Measurements from ENCODE around the gene MEGF6. TPM values are rescaled to one million over a fixed set of nuclear protein-coding genes. Genes with fewer than 3 reads are reported as not detected.

The MEGF6 gene
- total and polyA plus RNA-seq, 9 donors: 7.7 to 26.7 (median 15.3) TPM

GRCh38 chr1:3653286-3653618 is 41.9 kb upstream of the MEGF6 start:
- 25% methylated on average over 9 of the region's 10 CpGs for WGBS (ENCODE audit: insufficient coverage)
- peaks cover 34% of the 10 kb centered on the region for H3K4me1 ChIP-seq (ENCODE audit: control insufficient read depth, insufficient read depth, low read length)

GRCh38 chr1:3652548-3653285 is 41.4 kb upstream of the MEGF6 start:
- peaks cover 34% of the 10 kb centered on the region for H3K4me1 ChIP-seq (ENCODE audit: control insufficient read depth, insufficient read depth, low read length)
- 2% methylated on average over 63 of the region's 68 CpGs for WGBS (ENCODE audit: insufficient coverage)
- no peak for DNase-seq
- H3K4me3 ChIP-seq (ENCODE audit: low read length): peak overlapping the region; percentile 28
- peaks cover 62% of the 10 kb centered on the region for H3K27me3 ChIP-seq (ENCODE audit: control insufficient read depth, insufficient read depth, low read length)
- H3K27ac ChIP-seq (ENCODE audit: low read length): no peak overlapping the region
- H3K9me3 ChIP-seq (replicated peaks; ENCODE audit: control insufficient read depth, low read depth, low read length): no peaks in the 10 kb centered on the region
- no peaks in the 10 kb centered on the region for H3K36me3 ChIP-seq (ENCODE audit: control insufficient read depth, insufficient read depth, low read length)

More at GRCh38 chr1:3653286-3653618, 41.9 kb upstream of the MEGF6 start:
- no peaks in the 10 kb centered on the region for H3K36me3 ChIP-seq (ENCODE audit: control insufficient read depth, insufficient read depth, low read length)
- H3K4me3 ChIP-seq (ENCODE audit: low read length): no peak overlapping the region
- no peaks in the 10 kb centered on the region for H3K9me3 ChIP-seq (replicated peaks; ENCODE audit: control insufficient read depth, low read depth, low read length)
- H3K27me3 ChIP-seq (ENCODE audit: control insufficient read depth, insufficient read depth, low read length): peaks cover 67% of the 10 kb centered on the region
- no peak for DNase-seq
- H3K27ac ChIP-seq (ENCODE audit: low read length): no peak overlapping the region

GRCh38 chr1:3651930-3652547 is 40.7 kb upstream of the MEGF6 start, which contains the start of gene TP73:
TSS of gene TP73 (plus strand) at chr1:3652516. CDS start at chr1:3682366, 29,850 bp downstream.
- WGBS (ENCODE audit: insufficient coverage): 0% methylated on average over 73 of the region's 80 CpGs
- H3K36me3 ChIP-seq (ENCODE audit: control insufficient read depth, insufficient read depth, low read length): peaks cover 4% of the 10 kb centered on the region
- no peak within 1 kb of the TSS for H3K27ac ChIP-seq (ENCODE audit: low read length)
- DNase-seq: peak; percentile 47
- no peaks in the 10 kb centered on the region for H3K9me3 ChIP-seq (replicated peaks; ENCODE audit: control insufficient read depth, low read depth, low read length)
- peaks cover 58% of the 10 kb centered on the region for H3K27me3 ChIP-seq (ENCODE audit: control insufficient read depth, insufficient read depth, low read length)
- peak within 1 kb of the TSS; percentile 28 for H3K4me3 ChIP-seq (ENCODE audit: low read length)
- peaks cover 34% of the 10 kb centered on the region for H3K4me1 ChIP-seq (ENCODE audit: control insufficient read depth, insufficient read depth, low read length)

- no peak overlapping the region for H3K4me3 ChIP-seq (ENCODE audit: low read length)
- peaks cover 34% of the 10 kb centered on the region for H3K4me1 ChIP-seq (ENCODE audit: control insufficient read depth, insufficient read depth, low read length)
- H3K27ac ChIP-seq (ENCODE audit: low read length): no peak overlapping the region
- H3K36me3 ChIP-seq (ENCODE audit: control insufficient read depth, insufficient read depth, low read length): peaks cover 11% of the 10 kb centered on the region
- WGBS (ENCODE audit: insufficient coverage): 3% methylated on average over 82 of the region's 83 CpGs
- no peaks in the 10 kb centered on the region for H3K9me3 ChIP-seq (replicated peaks; ENCODE audit: control insufficient read depth, low read depth, low read length)
- H3K27me3 ChIP-seq (ENCODE audit: control insufficient read depth, insufficient read depth, low read length): peaks cover 52% of the 10 kb centered on the region
- DNase-seq: no peak
Observed at GRCh38 chr1:3651026-3651929, 40.0 kb upstream of the MEGF6 start.

- Histone ChIP-seq H3K4me1 (ENCODE audit: control insufficient read depth, insufficient read depth, low read length) (peaks cover 34% of the 10 kb centered on the region), H3K36me3 (ENCODE audit: control insufficient read depth, insufficient read depth, low read length) (peaks cover 17% of the 10 kb centered on the region), H3K27me3 (ENCODE audit: control insufficient read depth, insufficient read depth, low read length) (peaks cover 50% of the 10 kb centered on the region), H3K9me3 (replicated peaks; ENCODE audit: control insufficient read depth, low read depth, low read length) (no peaks in the 10 kb centered on the region), H3K4me3 (ENCODE audit: low read length) (no peak overlapping the region), H3K27ac (ENCODE audit: low read length) (no peak overlapping the region)
- DNase-seq: no peak
- 4% methylated on average over 40 of the region's 50 CpGs for WGBS (ENCODE audit: insufficient coverage)
Observed at GRCh38 chr1:3650248-3651025, 39.1 kb upstream of the MEGF6 start.

GRCh38 chr1:3649342-3650247 is 38.3 kb upstream of the MEGF6 start, which contains the start of gene WRAP73:
TSS of gene WRAP73 (minus strand) at chr1:3650103. CDS start at chr1:3649999, 104 bp downstream.
- Histone ChIP-seq H3K27ac (ENCODE audit: low read length) (no peak within 1 kb of the TSS), H3K9me3 (replicated peaks; ENCODE audit: control insufficient read depth, low read depth, low read length) (no peaks in the 10 kb centered on the region)
- WGBS (ENCODE audit: insufficient coverage): 4% methylated on average over 57 of the region's 60 CpGs

GRCh38 chr1:3646596-3646995 is 35.3 kb upstream of the MEGF6 start:
- no peaks in the 10 kb centered on the region for H3K9me3 ChIP-seq (replicated peaks; ENCODE audit: control insufficient read depth, low read depth, low read length)
- H3K27me3 ChIP-seq (ENCODE audit: control insufficient read depth, insufficient read depth, low read length): peaks cover 17% of the 10 kb centered on the region
- DNase-seq: no peak
- no peak overlapping the region for H3K4me3 ChIP-seq (ENCODE audit: low read length)
- peaks cover 18% of the 10 kb centered on the region for H3K4me1 ChIP-seq (ENCODE audit: control insufficient read depth, insufficient read depth, low read length)
- H3K36me3 ChIP-seq (ENCODE audit: control insufficient read depth, insufficient read depth, low read length): peaks cover 29% of the 10 kb centered on the region
- 87% methylated on average over 8 of the region's 20 CpGs for WGBS (ENCODE audit: insufficient coverage)
- H3K27ac ChIP-seq (ENCODE audit: low read length): no peak overlapping the region

More at GRCh38 chr1:3649342-3650247, 38.3 kb upstream of the MEGF6 start, which contains the start of gene WRAP73:
- H3K4me1 ChIP-seq (ENCODE audit: control insufficient read depth, insufficient read depth, low read length): peaks cover 34% of the 10 kb centered on the region
- peaks cover 43% of the 10 kb centered on the region for H3K27me3 ChIP-seq (ENCODE audit: control insufficient read depth, insufficient read depth, low read length)
- DNase-seq: peak; percentile 95
- peak within 1 kb of the TSS; percentile 73 for H3K4me3 ChIP-seq (ENCODE audit: low read length)
- H3K36me3 ChIP-seq (ENCODE audit: control insufficient read depth, insufficient read depth, low read length): peaks cover 20% of the 10 kb centered on the region

- H3K27me3 ChIP-seq (ENCODE audit: control insufficient read depth, insufficient read depth, low read length): peaks cover 9% of the 10 kb centered on the region
- H3K9me3 ChIP-seq (replicated peaks; ENCODE audit: control insufficient read depth, low read depth, low read length): no peaks in the 10 kb centered on the region
- peaks cover 11% of the 10 kb centered on the region for H3K4me1 ChIP-seq (ENCODE audit: control insufficient read depth, insufficient read depth, low read length)
- H3K36me3 ChIP-seq (ENCODE audit: control insufficient read depth, insufficient read depth, low read length): peaks cover 32% of the 10 kb centered on the region
- no peak overlapping the region for H3K4me3 ChIP-seq (ENCODE audit: low read length)
- H3K27ac ChIP-seq (ENCODE audit: low read length): no peak overlapping the region
- 92% methylated on average over 19 of the region's 27 CpGs for WGBS (ENCODE audit: insufficient coverage)
- DNase-seq: no peak
Observed at GRCh38 chr1:3645666-3646355, 34.5 kb upstream of the MEGF6 start.
